Chondrocyte (in vitro differentiated cells): Measurements from ENCODE around the gene STON1. TPM values are rescaled to one million over a fixed set of nuclear protein-coding genes. Genes with fewer than 3 reads are reported as not detected.

Experiments
- DNase-seq: peaks from one replicate; pipeline ENCODE4 v3.0.0; 2021; ENCODE audit warnings: mixed read lengths, low spot score
- H3K27ac Mint-ChIP-seq: one replicate; pipeline ENCODE4 v1.8.0; 2021; ENCODE audit warnings: mild to moderate bottlenecking, moderate library complexity, mixed read lengths; ENCODE audit not compliant: unreplicated experiment
- H3K27me3 Mint-ChIP-seq: 2 replicates; pipeline ENCODE4 v1.8.0; 2021; ENCODE audit warnings: low read depth, mixed read lengths
- H3K36me3 Mint-ChIP-seq: 2 replicates; pipeline ENCODE4 v1.8.0; 2021; ENCODE audit warnings: low read depth, mixed read lengths
- H3K4me1 Mint-ChIP-seq: 2 replicates; pipeline ENCODE4 v1.8.0; 2021; ENCODE audit warnings: low read depth, mild to moderate bottlenecking, mixed read lengths
- H3K4me3 Mint-ChIP-seq: one replicate; pipeline ENCODE4 v1.8.0; 2021; ENCODE audit warnings: mild to moderate bottlenecking, moderate library complexity, mixed read lengths; ENCODE audit not compliant: unreplicated experiment
- H3K9me3 Mint-ChIP-seq: 2 replicates; pipeline ENCODE4 v1.8.0; 2021; ENCODE audit warnings: low read depth, mixed read lengths
- total RNA-seq: library from RNA; stranded (reverse); gene quantifications from 3 replicates; pipeline ENCODE4 v1.2.1, GENCODE V29; 2021
- TF ChIP-seq, protein P1 (sequence below): fragments of 200-600 bp; sonication (generic); IDR thresholded peaks from 2 replicates; pipeline ENCODE4 v1.5.0; 2021; ENCODE audit warnings: antibody characterized with exemption, mild to moderate bottlenecking, moderate library complexity

STON1 gene
- total RNA-seq, 1 donor from 2014 or later, result 9.6 TPM

DNA sequence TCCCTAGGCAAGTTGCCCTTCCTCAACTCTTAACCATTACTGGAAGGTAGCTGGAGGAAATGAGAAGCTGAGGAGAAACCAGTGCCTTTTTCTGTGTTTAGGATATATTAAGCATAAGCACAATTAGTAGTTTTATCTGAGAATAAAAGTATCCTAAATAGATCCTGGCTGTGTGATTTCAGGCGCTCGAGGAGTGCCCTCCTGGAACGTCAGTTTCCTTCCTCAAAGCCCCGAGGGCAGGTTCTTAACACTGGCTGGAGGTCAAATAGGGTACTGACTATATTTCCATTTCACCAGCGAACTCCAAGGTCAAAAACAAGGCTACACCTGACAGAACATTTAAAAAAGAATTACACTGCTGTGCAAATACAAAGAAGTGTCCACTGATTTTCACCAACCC, 1.5 kb upstream of the STON1 start:
- H3K27me3 Mint-ChIP-seq, result no peaks in the 10 kb centered on the region
- H3K4me3 Mint-ChIP-seq, result no peak overlapping the region
- H3K36me3 Mint-ChIP-seq, result peaks cover 2% of the 10 kb centered on the region
- H3K27ac Mint-ChIP-seq, result no peak overlapping the region
- peaks cover 36% of the 10 kb centered on the region for H3K4me1 Mint-ChIP-seq
- H3K9me3 Mint-ChIP-seq, result no peaks in the 10 kb centered on the region
- TF ChIP-seq, protein P1, sequence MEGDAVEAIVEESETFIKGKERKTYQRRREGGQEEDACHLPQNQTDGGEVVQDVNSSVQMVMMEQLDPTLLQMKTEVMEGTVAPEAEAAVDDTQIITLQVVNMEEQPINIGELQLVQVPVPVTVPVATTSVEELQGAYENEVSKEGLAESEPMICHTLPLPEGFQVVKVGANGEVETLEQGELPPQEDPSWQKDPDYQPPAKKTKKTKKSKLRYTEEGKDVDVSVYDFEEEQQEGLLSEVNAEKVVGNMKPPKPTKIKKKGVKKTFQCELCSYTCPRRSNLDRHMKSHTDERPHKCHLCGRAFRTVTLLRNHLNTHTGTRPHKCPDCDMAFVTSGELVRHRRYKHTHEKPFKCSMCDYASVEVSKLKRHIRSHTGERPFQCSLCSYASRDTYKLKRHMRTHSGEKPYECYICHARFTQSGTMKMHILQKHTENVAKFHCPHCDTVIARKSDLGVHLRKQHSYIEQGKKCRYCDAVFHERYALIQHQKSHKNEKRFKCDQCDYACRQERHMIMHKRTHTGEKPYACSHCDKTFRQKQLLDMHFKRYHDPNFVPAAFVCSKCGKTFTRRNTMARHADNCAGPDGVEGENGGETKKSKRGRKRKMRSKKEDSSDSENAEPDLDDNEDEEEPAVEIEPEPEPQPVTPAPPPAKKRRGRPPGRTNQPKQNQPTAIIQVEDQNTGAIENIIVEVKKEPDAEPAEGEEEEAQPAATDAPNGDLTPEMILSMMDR, result no peak
- no peak for DNase-seq

DNA sequence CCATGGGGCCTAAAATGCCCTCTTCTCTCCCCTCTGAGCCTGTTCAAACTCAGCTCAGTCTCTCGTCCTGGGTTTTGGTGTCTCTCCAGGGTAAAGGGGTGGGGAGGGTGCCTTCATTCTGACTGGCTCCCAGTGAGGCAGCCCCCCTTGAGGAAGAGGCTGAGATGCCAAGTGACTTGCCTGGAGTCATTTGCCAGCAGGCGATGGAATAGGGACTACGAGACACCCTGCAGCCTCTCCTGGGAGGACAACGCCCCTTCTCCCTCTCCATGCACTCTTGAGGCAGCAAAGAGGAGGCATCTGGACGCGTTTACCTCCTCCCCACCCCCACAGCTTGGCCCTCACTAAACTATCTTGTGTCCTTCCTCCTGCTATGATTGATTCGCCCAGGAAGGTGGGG, 760 bp upstream of the STON1 start:
- Mint-ChIP-seq H3K9me3 (no peaks in the 10 kb centered on the region), H3K4me1 (peaks cover 36% of the 10 kb centered on the region), H3K27ac (no peak overlapping the region), H3K27me3 (no peaks in the 10 kb centered on the region), H3K36me3 (peaks cover 2% of the 10 kb centered on the region), H3K4me3 (no peak overlapping the region)
- TF ChIP-seq, protein P1, result no peak
- DNase-seq, result no peak

DNA sequence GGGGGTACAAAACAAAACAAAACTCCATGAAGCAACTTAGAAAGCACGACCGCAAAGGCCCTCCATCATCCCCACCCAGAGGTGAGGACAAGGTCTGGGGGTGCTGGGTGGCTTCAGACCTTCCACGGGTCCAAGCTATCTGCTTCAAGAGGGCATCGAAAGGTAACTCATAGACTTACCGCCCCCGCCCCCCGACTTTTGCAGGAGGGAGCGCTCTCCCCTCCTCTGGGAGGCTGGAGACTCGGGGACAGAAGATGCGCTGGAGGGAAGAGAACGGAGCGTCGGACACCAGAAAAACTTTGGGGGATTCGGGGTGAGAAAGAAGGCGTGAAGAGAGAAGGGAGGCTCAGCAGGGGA, 300 bp upstream of the STON1 start:
- Mint-ChIP-seq H3K27ac (peak overlapping the region; percentile 63), H3K9me3 (no peaks in the 10 kb centered on the region), H3K4me3 (peak overlapping the region; percentile 87), H3K27me3 (no peaks in the 10 kb centered on the region), H3K36me3 (peaks cover 2% of the 10 kb centered on the region), H3K4me1 (peaks cover 36% of the 10 kb centered on the region)
- TF ChIP-seq, protein P1, result no peak
- DNase-seq, result no peak

DNA sequence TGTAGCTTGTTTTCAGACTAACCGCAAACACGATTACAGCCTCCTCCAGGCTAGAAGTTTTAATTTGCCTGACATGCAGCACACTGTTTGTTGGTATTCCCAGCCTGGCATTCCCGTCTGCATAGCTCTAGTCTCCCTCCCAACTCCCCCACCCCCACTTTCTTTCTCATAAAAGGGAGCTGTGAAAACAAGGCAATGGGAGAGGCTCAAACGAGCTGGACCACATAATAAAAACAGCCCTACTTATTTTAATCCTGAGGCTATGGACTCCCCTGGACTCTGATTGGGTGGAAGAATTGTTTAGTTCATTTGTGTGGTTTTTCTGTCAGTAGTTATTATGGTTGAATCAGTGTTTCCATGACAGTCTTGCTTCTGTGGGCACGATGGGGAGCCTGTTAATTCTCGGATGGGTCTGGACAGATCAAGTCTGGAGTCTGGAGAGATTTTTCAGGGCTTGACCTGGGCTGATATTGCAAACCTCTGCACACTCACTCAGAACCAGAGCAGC, 1.2 kb downstream of the STON1 start:
- Mint-ChIP-seq H3K27ac (peak overlapping the region; percentile 84), H3K27me3 (no peaks in the 10 kb centered on the region), H3K9me3 (no peaks in the 10 kb centered on the region), H3K4me1 (peaks cover 36% of the 10 kb centered on the region), H3K4me3 (peak overlapping the region; percentile 87), H3K36me3 (peaks cover 2% of the 10 kb centered on the region)
- DNase-seq, result no peak
- TF ChIP-seq, protein P1, result no peak

DNA sequence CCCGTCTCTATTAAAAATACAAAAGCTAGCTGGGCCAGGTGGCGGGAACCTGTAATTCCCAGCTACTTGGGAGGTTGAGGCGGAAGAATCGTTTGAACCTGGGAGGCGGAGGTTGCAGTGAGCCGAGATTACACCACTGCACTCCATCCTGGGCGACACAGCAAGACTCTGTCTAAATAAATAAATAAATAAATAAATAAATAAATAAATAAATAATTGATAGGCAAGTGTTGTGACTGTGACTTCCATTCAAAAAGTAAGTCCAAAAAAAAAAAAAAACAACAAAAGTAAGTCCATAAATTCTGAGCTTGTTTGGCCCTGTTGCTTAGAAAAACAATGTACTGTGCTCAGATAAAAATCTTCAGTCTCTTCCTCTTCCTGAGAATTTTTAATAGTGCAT, 2.2 kb downstream of the STON1 start:
- peaks cover 33% of the 10 kb centered on the region for H3K4me1 Mint-ChIP-seq
- DNase-seq, result no peak
- H3K36me3 Mint-ChIP-seq, result peaks cover 2% of the 10 kb centered on the region
- no peaks in the 10 kb centered on the region for H3K27me3 Mint-ChIP-seq
- TF ChIP-seq, protein P1, result no peak
- no peak overlapping the region for H3K27ac Mint-ChIP-seq
- no peak overlapping the region for H3K4me3 Mint-ChIP-seq
- H3K9me3 Mint-ChIP-seq, result no peaks in the 10 kb centered on the region
